Measurements from ENCODE around the gene KDSR. TPM values are rescaled to one million over a fixed set of nuclear protein-coding genes. Genes with fewer than 3 reads are reported as not detected.

Gene KDSR
- total RNA-seq, 1 experiment from 2014 or later = 41.7 TPM

DNA sequence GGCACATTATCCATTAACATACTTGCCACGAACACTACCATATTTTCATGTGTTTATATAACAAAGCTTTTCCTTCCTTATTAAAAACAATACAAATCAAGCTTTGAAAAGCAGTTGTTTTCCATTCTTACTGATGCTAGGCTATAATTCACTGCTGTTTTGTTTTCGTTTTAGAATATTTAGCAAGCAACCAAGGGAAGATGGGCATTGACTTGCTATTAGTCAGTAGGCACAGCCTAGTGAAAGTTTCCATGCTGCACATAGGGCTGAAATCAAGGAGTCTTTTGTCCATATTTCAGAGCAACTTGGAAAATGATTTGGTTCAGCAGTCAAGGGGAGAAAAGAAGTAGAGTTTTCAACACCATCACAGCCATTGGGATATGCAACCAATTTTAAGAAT, 78.7 kb downstream of the KDSR start:
- Histone ChIP-seq H3K9me3 (ENCODE audit: insufficient read depth, low read depth) (no peaks in the 10 kb centered on the region), H3K4me3 (no peak overlapping the region), H3K9me2 (ENCODE audit: insufficient read depth) (0 out of 2 replicates have a peak, but pooled peaks cover 6% of the 10 kb centered on the region), H3K27ac (no peak overlapping the region), H3F3A (ENCODE audit: insufficient read depth, low read depth) (no peaks in the 10 kb centered on the region), H3K36me3 (ENCODE audit: low read depth) (no peaks in the 10 kb centered on the region), H3K27me3 (ENCODE audit: insufficient read depth, low read depth) (no peaks in the 10 kb centered on the region), H3K79me2 (ENCODE audit: low read depth) (no peaks in the 10 kb centered on the region), H4K20me1 (ENCODE audit: insufficient read depth) (no peaks in the 10 kb centered on the region), H2AFZ (no peak overlapping the region), H3K4me1 (replicated peaks; ENCODE audit: insufficient read depth) (no peaks in the 10 kb centered on the region), H3K4me2 (no peak overlapping the region)
- intact Hi-C loops (cut with micrococcal nuclease; ENCODE audit: unreplicated experiment) = no loop called here
- ChIA-PET POLR2A (ENCODE audit: unreplicated experiment) (no interaction called here), CTCF (no interaction called here)
- BruUV-seq (replicated peaks) = no TSS peak
- DNase-seq = no peak
- TF ChIP-seq CTCF (conservative IDR thresholded peaks at IDR 0.05) (no peak), EZH2 (IDR thresholded peaks at IDR 0.05; ENCODE audit: low read depth) (no peak)

DNA sequence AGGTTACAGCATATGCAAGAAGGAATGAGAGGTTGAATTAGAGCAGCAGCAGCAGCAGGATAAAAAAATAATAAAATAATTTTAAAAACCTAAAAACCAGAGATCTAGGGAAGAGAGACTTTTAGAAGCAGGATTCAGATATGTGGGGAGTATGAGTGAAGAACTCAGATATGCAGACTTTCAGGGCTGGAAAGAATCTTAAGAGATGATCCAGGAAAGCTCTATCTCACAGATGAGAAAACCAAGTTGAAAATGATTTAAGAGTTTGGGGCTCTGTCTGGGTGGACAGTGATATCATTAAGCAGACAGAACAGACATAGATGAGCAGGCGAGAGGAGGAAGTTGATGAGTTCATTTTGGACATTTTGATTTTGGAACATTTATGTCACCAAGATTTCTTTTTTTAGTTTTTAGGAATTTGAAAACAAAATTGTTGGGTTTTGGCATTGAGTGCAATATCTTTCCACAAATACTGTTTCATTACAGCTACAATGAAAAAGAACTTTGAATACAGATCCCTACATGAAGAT, 79.2 kb downstream of the KDSR start:
- H2AFZ ChIP-seq = no peak overlapping the region
- H3K4me3 ChIP-seq = no peak overlapping the region
- no peak overlapping the region for H3K4me2 ChIP-seq
- H3K9me3 ChIP-seq (ENCODE audit: insufficient read depth, low read depth) = no peaks in the 10 kb centered on the region
- BruUV-seq (replicated peaks) = no TSS peak
- H4K20me1 ChIP-seq (ENCODE audit: insufficient read depth) = no peaks in the 10 kb centered on the region
- no peaks in the 10 kb centered on the region for H3F3A ChIP-seq (ENCODE audit: insufficient read depth, low read depth)
- POLR2A ChIA-PET (ENCODE audit: unreplicated experiment) = no interaction called here
- intact Hi-C loops (cut with micrococcal nuclease; ENCODE audit: unreplicated experiment) = no loop called here
- no peak for TF ChIP-seq CTCF (conservative IDR thresholded peaks at IDR 0.05)
- no peak for TF ChIP-seq EZH2 (IDR thresholded peaks at IDR 0.05; ENCODE audit: low read depth)
- H3K79me2 ChIP-seq (ENCODE audit: low read depth) = no peaks in the 10 kb centered on the region
- no peak overlapping the region for H3K27ac ChIP-seq
- 0 out of 2 replicates have a peak, but pooled peaks cover 6% of the 10 kb centered on the region for H3K9me2 ChIP-seq (ENCODE audit: insufficient read depth)
- no peaks in the 10 kb centered on the region for H3K36me3 ChIP-seq (ENCODE audit: low read depth)
- no peak for DNase-seq
- no peaks in the 10 kb centered on the region for H3K27me3 ChIP-seq (ENCODE audit: insufficient read depth, low read depth)
- no peaks in the 10 kb centered on the region for H3K4me1 ChIP-seq (replicated peaks; ENCODE audit: insufficient read depth)
- CTCF ChIA-PET = no interaction called here

DNA sequence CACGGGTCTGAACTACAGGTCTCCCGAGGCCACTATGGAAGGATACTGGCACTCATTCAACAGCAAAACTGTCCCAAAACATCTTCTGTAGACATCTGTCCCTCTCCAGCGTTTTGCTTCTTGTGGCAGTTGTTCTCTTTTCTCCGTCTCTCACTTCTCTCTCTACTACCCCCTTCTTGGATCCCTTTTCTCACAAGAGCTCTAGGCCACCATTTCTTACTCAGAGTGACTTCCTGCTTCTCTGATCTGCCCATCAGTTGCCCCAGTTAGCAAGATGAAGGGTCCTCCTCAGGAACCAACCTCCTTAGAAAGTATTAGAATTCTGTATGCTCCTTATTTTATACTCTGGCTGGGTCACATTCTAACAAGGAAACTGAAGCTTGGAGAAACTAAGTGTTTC, 80.1 kb downstream of the KDSR start:
- Histone ChIP-seq H2AFZ (no peak overlapping the region), H3K9me3 (ENCODE audit: insufficient read depth, low read depth) (no peaks in the 10 kb centered on the region), H3K36me3 (ENCODE audit: low read depth) (no peaks in the 10 kb centered on the region), H4K20me1 (ENCODE audit: insufficient read depth) (no peaks in the 10 kb centered on the region), H3K27ac (no peak overlapping the region), H3K27me3 (ENCODE audit: insufficient read depth, low read depth) (no peaks in the 10 kb centered on the region), H3K4me2 (no peak overlapping the region), H3K4me1 (replicated peaks; ENCODE audit: insufficient read depth) (no peaks in the 10 kb centered on the region), H3K4me3 (no peak overlapping the region), H3K9me2 (ENCODE audit: insufficient read depth) (0 out of 2 replicates have a peak, but pooled peaks cover 6% of the 10 kb centered on the region), H3K79me2 (ENCODE audit: low read depth) (no peaks in the 10 kb centered on the region), H3F3A (ENCODE audit: insufficient read depth, low read depth) (no peaks in the 10 kb centered on the region)
- no peak for TF ChIP-seq EZH2 (IDR thresholded peaks at IDR 0.05; ENCODE audit: low read depth)
- no peak for TF ChIP-seq CTCF (conservative IDR thresholded peaks at IDR 0.05)
- ChIA-PET CTCF (no interaction called here), POLR2A (ENCODE audit: unreplicated experiment) (no interaction called here)
- intact Hi-C loops (cut with micrococcal nuclease; ENCODE audit: unreplicated experiment) = no loop called here
- DNase-seq = no peak
- no TSS peak for BruUV-seq (replicated peaks)

Measured in PC-9 (cell line).